Endothelial cell of umbilical vein (primary cell): ENCODE data around the gene PLAGL2. TPM values are rescaled to one million over a fixed set of nuclear protein-coding genes. Genes with fewer than 3 reads are reported as not detected.

Experiments used
- BruUV-seq: library from RNA; stranded (reverse); fragments of 400-500 nt; replicated peaks from 2 replicates; lab custom pipeline; 2021; lab: Mats Ljungman, UMichigan
- CTCF ChIA-PET: fragments of 300-600, 350-600 bp; sonication (Branson Sonifier 250); formaldehyde crosslinking; loops from one replicate; lab custom pipeline; 2021; ENCODE audit warnings: antibody characterized with exemption, inconsistent platforms; lab: Charles Lee
- POLR2A ChIA-PET: fragments of 300-600, 350-600 bp; sonication (Branson Sonifier 250); formaldehyde crosslinking; loops from one replicate; lab custom pipeline; 2021; ENCODE audit warnings: antibody characterized with exemption, inconsistent platforms; lab: Charles Lee
- DNase-seq: peaks from one replicate; pipeline ENCODE4 v3.0.0-alpha.2; 2011; ENCODE audit warnings: low read depth, low spot score
- FAIRE-seq: peaks from 2 replicates; lab custom pipeline; 2011; peaks lifted over from hg19 to GRCh38; lab: Jason Lieb, UNC
- H2AFZ ChIP-seq: 2 replicates; pipeline ENCODE4 v1.6.0; 2012; ENCODE audit warnings: low read depth, low read length, control low read depth, inconsistent platforms
- H3K27ac ChIP-seq: 2 replicates; pipeline ENCODE4 v1.5.1; 2011; ENCODE audit warnings: low read depth, mild to moderate bottlenecking, control low read depth, low read length, moderate library complexity; ENCODE audit not compliant: insufficient read depth
- H3K27me3 ChIP-seq, 2 experiments: 2 replicates each; pipeline versions ENCODE4 v1.6.0 to v1.6.1; 2011; ENCODE audit warnings: low read length in 2 of 2, mixed read lengths in 1 of 2; ENCODE audit not compliant: control insufficient read depth in 2 of 2, insufficient read depth in 2 of 2
- H3K36me3 ChIP-seq, 2 experiments: 2 replicates in 1 of 2; 3 replicates in 1 of 2; pipeline ENCODE4 v1.5.1; 2011; ENCODE audit warnings: low read length in 2 of 2, mild to moderate bottlenecking in 1 of 2, moderate library complexity in 1 of 2; ENCODE audit not compliant: control insufficient read depth in 2 of 2, insufficient read depth in 2 of 2; ENCODE audit errors: extremely low read depth in 1 of 2
- H3K4me1 ChIP-seq: 3 replicates; pipeline ENCODE4 v1.5.1; 2011; ENCODE audit warnings: mild to moderate bottlenecking, low read length; ENCODE audit not compliant: control insufficient read depth, insufficient read depth; ENCODE audit errors: extremely low read depth
- H3K4me2 ChIP-seq: 2 replicates; pipeline ENCODE4 v1.6.1; 2011; ENCODE audit warnings: low read length, control low read depth, mixed read lengths; ENCODE audit not compliant: insufficient read depth
- H3K4me3 ChIP-seq, 3 experiments: fragments of 200-600 bp in 1 of 3; sonication (generic), shearing (Covaris generic) in 1 of 3; replicated peaks in 1 of 3; 2 replicates each; pipeline ENCODE4 v1.5.1; 2011 to 2016; ENCODE audit warnings: control low read depth in 3 of 3, low read length in 3 of 3, mild to moderate bottlenecking in 2 of 3, inconsistent platforms in 1 of 3, low read depth in 1 of 3, moderate library complexity in 1 of 3; ENCODE audit not compliant: insufficient read depth in 1 of 3
- H3K79me2 ChIP-seq: 2 replicates; pipeline ENCODE4 v1.6.0; 2012; ENCODE audit warnings: low read length, inconsistent platforms; ENCODE audit not compliant: control insufficient read depth, insufficient read depth
- H3K9ac ChIP-seq: replicated peaks from 2 replicates; pipeline ENCODE3; 2011; ENCODE audit warnings: low read length, control low read depth; ENCODE audit not compliant: insufficient read depth; ENCODE audit errors: extremely low read depth
- H3K9me1 ChIP-seq: replicated peaks from 3 replicates; pipeline ENCODE4 v1.6.0; 2011; ENCODE audit warnings: mild to moderate bottlenecking, low read length; ENCODE audit not compliant: control insufficient read depth, insufficient read depth; ENCODE audit errors: extremely low read depth
- H3K9me3 ChIP-seq: replicated peaks from 2 replicates; pipeline ENCODE4 v1.5.1; 2012; ENCODE audit warnings: low read length, inconsistent platforms; ENCODE audit not compliant: control insufficient read depth, insufficient read depth
- H4K20me1 ChIP-seq: replicated peaks from 2 replicates; pipeline ENCODE3; 2011; ENCODE audit warnings: mild to moderate bottlenecking, low read length; ENCODE audit not compliant: control insufficient read depth, insufficient read depth; ENCODE audit errors: extremely low read depth
- CTCF ChIP-seq, 2 donors: IDR thresholded peaks; 1 replicate in 1 of 2; 2 replicates in 1 of 2; pipeline ENCODE4 v1.5.1; 2011; ENCODE audit warnings: low read length in 2 of 2, mild to moderate bottlenecking in 2 of 2, moderate library complexity in 2 of 2, control low read depth in 1 of 2, inconsistent platforms in 1 of 2, low read depth in 1 of 2; ENCODE audit not compliant: insufficient read depth in 1 of 2; ENCODE audit errors: extremely low read depth in 1 of 2
- EZH2 ChIP-seq: IDR thresholded peaks from 2 replicates; pipeline ENCODE4 v1.6.1; 2012; ENCODE audit warnings: borderline replicate concordance, low read depth, mild to moderate bottlenecking, moderate library complexity, low read length, inconsistent platforms; ENCODE audit not compliant: severe bottlenecking
- FOS ChIP-seq: IDR thresholded peaks from 2 replicates; pipeline ENCODE4 v1.6.1; 2011; ENCODE audit warnings: mild to moderate bottlenecking, low read length, moderate library complexity, borderline replicate concordance; ENCODE audit not compliant: insufficient read depth
- JUN ChIP-seq: IDR thresholded peaks from 2 replicates; pipeline ENCODE4 v1.6.1; 2011; ENCODE audit warnings: borderline replicate concordance, low read depth; ENCODE audit not compliant: insufficient read length, insufficient read depth
- MAX ChIP-seq: IDR thresholded peaks from 2 replicates; pipeline ENCODE4 v1.6.1; 2011; ENCODE audit not compliant: insufficient read depth, insufficient read length
- MYC ChIP-seq: IDR thresholded peaks from one replicate; pipeline ENCODE4 v1.6.1; 2011; ENCODE audit warnings: mild to moderate bottlenecking, low read depth, low read length
- POLR2A ChIP-seq: IDR thresholded peaks from 2 replicates; pipeline ENCODE4 v1.6.1; 2012; ENCODE audit warnings: low read depth, mild to moderate bottlenecking, control low read depth, low read length
- POLR2AphosphoS5 ChIP-seq: IDR thresholded peaks from 2 replicates; pipeline ENCODE4 v1.6.1; 2012; ENCODE audit warnings: low read depth, mild to moderate bottlenecking, control low read depth, low read length, moderate library complexity; ENCODE audit not compliant: insufficient read depth
- dilution Hi-C: fragments of 300-500 bp; cut with MboI; formaldehyde crosslinking; loops from one replicate; pipeline ENCODE4 v1.15.0; 2019; ENCODE audit warnings: low sequenced_read_pairs; ENCODE audit not compliant: extremely low pct_ligation_motif_present
- intact Hi-C: fragments of 100-400 bp; cut with micrococcal nuclease; formaldehyde crosslinking; loops from one replicate; pipeline ENCODE4 v1.10.0; 2022
- polyA plus RNA-seq, 4 experiments: library from polyadenylated mRNA; depleted of rRNA in 3 of 4; stranded (reverse) in 3 of 4; unstranded in 1 of 4; fragments of >200 nt; gene quantifications; 2 replicates each; pipeline versions ENCODE4 v1.2.1 to v1.2.3, GENCODE V29; 2011 to 2012; ENCODE audit warnings: missing spikeins in 1 of 4
- total RNA-seq: library from RNA; stranded (reverse); gene quantifications from 2 replicates; pipeline ENCODE4 v1.2.3, GENCODE V29; 2021

PLAGL2 gene
- total and polyA plus RNA-seq, 2 donors (not counting 3 experiments of a cell fraction or from before 2014, with no cell fraction given) = 8.2 to 15.2 TPM

GRCh38 chr20:32230707-32231106, 23.2 kb upstream of the PLAGL2 start:
- Histone ChIP-seq H3K9me3 (no peaks in the 10 kb centered on the region), H3K4me1 (no peaks in the 10 kb centered on the region), H3K79me2 (no peaks in the 10 kb centered on the region), H3K9ac (no peak overlapping the region), H3K27ac (no peak overlapping the region), H3K36me3 (peaks cover 9 to 42% of the 10 kb centered on the region in 2 experiments), H2AFZ (no peak overlapping the region), H3K9me1 (no peaks in the 10 kb centered on the region), H3K4me3 (no peak overlapping the region), H3K4me2 (no peak overlapping the region), H4K20me1 (no peaks in the 10 kb centered on the region), H3K27me3 (no peaks in the 10 kb centered on the region)
- FAIRE-seq (no peak), DNase-seq (no peak)
- dilution Hi-C loops = no loop called here
- CTCF ChIA-PET = interaction anchor here (1.3 kb wide), 1 partner anchor 12 kb away, joined by 3 read pairs; no protein-coding TSS in a partner anchor
- intact Hi-C loops = no loop called here
- TF ChIP-seq POLR2AphosphoS5 = no peak
- TF ChIP-seq FOS = no peak
- no peak for TF ChIP-seq JUN
- TF ChIP-seq POLR2A = no peak
- no peak for TF ChIP-seq MYC
- no peak for TF ChIP-seq EZH2
- TF ChIP-seq CTCF (IDR thresholded peaks at IDR 0.05; ENCODE audit: extremely low read depth in 1 of 2, insufficient read depth in 1 of 2, low read depth in 1 of 2, low read length in 2 of 2) = no peak
- TF ChIP-seq MAX = no peak
- BruUV-seq = no TSS peak
- POLR2A ChIA-PET = no interaction called here
